ENCODE data around the gene CD79B.

GRCh38 chr17:63916566-63917185, 15.5 kb downstream of the CD79B start:
- TF ChIP-seq EZH2 (IDR thresholded peaks at IDR 0.05; ENCODE audit: borderline replicate concordance, low read depth, low read length, poor library complexity, severe bottlenecking), result no peak
- no peak for TF ChIP-seq CTCF (conservative IDR thresholded peaks at IDR 0.05; ENCODE audit: low read depth, low read length)
